ENCODE results near the gene NFE2L3.

DNA sequence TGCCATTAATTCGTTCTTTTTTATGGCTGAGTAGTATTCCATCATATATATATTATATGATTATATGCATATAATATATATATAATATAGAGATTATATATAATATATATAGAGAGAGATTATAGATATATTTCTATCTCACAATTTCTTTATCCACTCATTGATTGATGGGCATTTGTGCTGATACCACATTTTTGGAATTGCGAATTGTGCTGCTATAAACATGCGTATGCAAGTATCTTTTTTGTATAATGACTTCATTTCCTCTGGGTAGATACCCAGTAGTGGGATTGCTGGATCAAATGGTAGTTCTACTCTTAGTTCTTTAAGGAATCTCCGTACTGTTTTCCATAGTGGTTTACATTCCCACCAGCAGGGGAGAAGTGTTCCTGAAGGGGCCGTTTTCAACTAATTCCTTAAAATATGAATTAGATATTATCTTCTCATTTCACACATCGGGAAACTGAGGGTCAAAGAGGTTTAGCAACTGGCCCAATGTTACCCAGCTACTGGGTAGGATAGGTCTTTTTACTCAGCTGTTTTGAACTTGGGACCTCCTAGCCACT is 16.5 kb downstream of the NFE2L3 start:
- TF ChIP-seq, protein P1, sequence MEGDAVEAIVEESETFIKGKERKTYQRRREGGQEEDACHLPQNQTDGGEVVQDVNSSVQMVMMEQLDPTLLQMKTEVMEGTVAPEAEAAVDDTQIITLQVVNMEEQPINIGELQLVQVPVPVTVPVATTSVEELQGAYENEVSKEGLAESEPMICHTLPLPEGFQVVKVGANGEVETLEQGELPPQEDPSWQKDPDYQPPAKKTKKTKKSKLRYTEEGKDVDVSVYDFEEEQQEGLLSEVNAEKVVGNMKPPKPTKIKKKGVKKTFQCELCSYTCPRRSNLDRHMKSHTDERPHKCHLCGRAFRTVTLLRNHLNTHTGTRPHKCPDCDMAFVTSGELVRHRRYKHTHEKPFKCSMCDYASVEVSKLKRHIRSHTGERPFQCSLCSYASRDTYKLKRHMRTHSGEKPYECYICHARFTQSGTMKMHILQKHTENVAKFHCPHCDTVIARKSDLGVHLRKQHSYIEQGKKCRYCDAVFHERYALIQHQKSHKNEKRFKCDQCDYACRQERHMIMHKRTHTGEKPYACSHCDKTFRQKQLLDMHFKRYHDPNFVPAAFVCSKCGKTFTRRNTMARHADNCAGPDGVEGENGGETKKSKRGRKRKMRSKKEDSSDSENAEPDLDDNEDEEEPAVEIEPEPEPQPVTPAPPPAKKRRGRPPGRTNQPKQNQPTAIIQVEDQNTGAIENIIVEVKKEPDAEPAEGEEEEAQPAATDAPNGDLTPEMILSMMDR (conservative IDR thresholded peaks at IDR 0.05; ENCODE audit: low read length), result no peak
- TF ChIP-seq EZH2phosphoT487 (IDR thresholded peaks at IDR 0.05; ENCODE audit: borderline replicate concordance), result no peak
